Ovary (tissue), 1 donor: ENCODE measurements around the gene TMEM213.

Source experiments
- EP300 ChIP-seq: sonication (generic); formaldehyde crosslinking; IDR thresholded peaks from one replicate; pipeline ENCODE4 v1.6.1; 2017; ENCODE audit warnings: antibody characterized with exemption
- POLR2A ChIP-seq: fragments of 450-650 bp; IDR thresholded peaks from one replicate; pipeline ENCODE4 v1.6.1; 2017; ENCODE audit warnings: antibody characterized with exemption, mild to moderate bottlenecking, moderate library complexity

DNA sequence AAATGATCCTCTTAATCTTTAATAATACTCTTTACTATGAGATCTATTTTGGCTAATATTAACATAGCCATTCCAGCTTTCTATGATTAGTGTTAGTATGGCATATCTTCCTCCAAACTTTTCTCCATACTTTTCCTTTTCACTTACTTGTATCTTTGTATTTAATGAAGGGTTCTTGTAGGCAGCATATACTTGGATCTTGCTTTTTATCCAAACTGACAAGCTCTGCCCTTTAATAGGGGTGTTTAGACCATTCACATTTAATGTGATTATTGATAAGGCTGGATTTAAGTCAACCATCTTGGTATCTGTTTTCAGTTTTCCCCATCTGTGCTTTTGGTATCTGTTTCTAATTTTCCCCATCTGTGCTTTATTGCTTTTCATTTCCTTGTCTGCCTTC is 59.9 kb downstream of the TMEM213 start:
- TF ChIP-seq POLR2A (no peak), EP300 (no peak)
